ENCODE results near the gene RNF157.

Gene RNF157

DNA sequence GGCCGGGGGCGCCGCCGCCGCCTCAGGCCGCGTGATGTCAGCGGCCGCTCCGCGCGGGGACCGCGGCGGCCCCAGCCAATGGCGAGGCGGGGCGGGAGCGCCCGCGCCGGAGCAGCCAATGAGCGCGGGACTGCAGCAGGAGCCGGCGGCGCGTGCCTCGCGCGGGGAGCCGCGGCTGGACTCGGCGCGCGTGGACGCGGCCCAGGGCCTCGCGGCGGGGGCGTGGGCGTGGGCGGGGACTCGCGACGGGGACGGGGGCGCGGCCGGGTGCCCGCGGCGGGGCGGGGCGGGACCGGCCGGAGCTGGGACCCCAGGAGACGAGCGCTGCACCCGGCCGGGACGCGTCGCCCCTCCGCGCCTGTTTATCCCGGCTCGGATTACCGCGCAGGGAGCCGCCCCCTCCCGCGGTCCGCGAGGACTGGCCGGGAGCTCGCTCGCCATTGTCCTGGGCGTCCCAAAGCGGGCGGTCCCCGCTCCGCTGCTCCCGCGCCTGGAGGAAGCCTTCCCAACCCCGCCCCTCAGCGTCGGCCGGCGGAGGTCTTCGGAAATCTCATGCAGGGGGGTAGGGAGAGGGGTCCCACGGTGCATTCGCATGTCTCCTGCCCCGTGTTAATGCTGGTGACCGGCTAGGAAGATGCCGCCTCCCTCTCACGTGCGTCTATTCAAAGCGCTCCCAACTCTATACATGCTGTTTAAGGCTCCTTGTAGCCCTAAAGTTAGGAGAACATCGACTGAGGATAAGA is at the start of gene RNF157:
RNF157 (minus strand) TSS at position 33 of the 743 bp plus-strand sequence. CDS start 253 bp downstream, outside the sequence.
- DNase-seq, result peak in 44 of 51 donors; percentile 21 to 86 (median 62)

- DNase-seq, result no peak
Measured at GRCh38 chr17:76281573-76282371, 41.5 kb upstream of the RNF157 start.

- no peak for DNase-seq
Measured at GRCh38 chr17:76280650-76281049, 40.4 kb upstream of the RNF157 start.

GRCh38 chr17:76279742-76280287 is 39.5 kb upstream of the RNF157 start:
- no peak for DNase-seq

GRCh38 chr17:76278952-76279741 is 38.9 kb upstream of the RNF157 start:
- DNase-seq, result peak in 50 of 51 donors; percentile 21 to 93 (median 72)

GRCh38 chr17:76278268-76278908 is 38.1 kb upstream of the RNF157 start:
- DNase-seq, result no peak

- DNase-seq, result no peak
Measured at GRCh38 chr17:76277300-76278267, 37.3 kb upstream of the RNF157 start.

DNA sequence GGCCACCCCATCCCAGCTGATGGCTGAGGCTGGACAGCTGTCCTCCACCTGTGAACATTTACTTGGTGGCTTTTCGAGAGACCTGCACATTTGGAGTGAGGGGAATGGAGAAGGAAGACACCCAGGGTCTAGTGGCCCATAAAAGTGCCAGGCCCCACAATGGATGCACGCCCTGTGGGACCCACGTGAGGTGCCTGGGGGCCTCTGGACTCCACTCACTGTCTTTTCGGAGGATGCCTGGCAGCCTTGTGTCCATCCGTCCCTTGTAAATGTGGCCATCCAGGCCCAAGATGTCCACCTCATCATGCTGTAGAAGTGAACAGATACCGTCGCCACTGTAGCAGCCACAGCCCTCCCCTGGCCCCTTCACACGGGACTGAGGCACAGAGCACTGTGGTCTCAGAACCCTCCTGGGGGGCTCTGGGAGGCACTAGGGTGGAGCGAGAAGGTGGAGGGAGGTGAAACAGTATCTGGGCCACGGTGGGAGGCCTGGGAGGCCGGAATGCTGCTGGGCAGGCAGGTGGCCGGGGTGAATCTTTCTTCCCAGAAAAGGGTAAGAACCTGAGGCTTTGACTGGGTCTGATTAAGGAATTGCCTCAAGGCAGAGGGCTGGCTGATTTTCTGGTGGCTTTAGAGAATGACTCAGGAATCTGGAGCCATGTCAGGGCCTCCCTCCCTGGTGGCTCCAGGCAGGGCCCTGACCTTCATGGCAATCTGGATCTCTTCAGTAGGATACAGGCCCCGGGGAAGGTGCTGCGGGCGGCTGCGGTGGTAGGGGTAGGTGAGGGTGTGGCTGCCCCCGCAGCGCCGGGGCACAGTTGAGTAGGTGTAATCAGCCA is 36.4 kb upstream of the RNF157 start:
- DNase-seq, result no peak

- no peak for DNase-seq
Measured at GRCh38 chr17:76276069-76276431, 35.8 kb upstream of the RNF157 start.

- no peak for DNase-seq
Measured at GRCh38 chr17:76275382-76276068, 35.2 kb upstream of the RNF157 start.

GRCh38 chr17:76274112-76274956 is 34.0 kb upstream of the RNF157 start:
- DNase-seq, result no peak

DNA sequence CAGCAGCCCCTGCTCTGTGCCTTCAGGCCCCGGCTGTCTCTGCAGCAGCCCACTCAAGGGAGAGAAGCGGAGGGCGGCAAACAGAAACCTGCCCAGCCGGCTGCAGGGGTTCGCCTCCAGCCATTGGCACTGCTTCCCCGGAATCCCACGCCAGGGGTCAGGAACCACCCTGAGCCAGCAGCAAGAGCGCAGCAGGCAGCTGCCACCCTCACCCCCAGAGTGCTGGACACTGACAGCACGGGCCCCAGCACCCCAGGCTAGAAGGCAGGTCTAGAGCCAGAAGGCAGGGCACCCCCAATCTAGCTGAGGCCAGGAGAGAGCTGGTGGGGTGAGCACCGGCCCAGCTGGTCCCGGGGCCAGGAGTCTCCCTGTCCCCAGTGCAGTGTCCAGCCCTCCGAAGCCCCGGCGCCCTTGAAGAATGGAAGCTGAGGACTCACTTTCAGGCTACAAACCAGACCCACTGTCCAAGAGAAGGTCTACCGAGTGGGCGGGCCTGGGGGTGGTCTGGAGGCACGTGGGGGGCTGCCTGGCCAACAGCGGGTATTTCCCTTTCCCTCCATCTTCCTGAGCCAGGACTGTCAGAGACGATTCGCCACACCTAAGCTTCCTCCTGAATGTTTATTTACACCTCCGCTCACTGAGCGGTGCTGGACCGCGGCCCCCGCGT is 33.3 kb upstream of the RNF157 start:
- no peak for DNase-seq

DNA sequence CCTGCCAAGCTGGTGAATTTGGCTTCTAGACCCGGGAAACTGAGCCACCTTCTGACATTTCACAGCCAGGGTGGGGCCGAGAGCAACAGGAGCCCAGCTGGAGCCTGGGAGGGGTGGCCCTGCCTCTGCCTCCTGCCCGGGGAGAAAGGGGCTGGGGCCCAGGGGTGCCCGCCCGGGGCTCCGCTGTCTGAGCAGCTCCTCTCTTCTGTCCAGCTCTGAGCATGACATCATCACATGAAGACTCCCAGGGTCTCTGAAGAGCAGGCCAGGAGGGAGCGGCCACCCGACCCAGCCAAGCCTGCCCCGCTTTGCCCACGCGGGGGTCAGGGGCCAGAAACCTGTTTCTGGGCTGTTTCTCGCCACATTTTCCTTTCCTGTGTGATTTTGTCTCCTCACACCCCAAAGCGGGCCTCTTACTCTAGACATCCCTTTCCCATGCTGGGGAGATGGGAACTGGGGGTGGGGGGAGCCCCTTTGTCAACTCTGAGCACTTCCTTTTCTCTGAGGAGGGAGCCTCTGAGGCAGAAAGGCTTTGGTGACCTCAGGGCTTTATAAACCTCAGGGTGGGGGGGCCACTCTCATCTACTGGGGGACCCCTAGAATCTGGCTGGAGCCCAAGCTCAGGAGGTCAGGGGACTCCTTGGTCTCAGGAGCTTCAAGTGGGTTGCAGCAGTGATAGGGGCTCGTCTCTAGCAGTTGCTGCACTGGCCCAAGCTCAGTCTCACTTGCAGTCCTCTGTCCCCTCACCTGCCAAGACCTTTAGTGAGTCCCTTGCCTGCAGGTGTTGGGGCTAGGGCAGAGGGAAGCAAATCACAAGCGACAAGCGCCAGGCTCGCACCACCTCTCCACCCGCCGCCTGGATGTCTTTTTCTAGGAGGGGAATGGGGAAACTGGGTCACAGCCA is 32.5 kb upstream of the RNF157 start:
- no peak for DNase-seq

GRCh38 chr17:76271669-76272540 is 31.6 kb upstream of the RNF157 start:
- no peak for DNase-seq
